Stimulated activated CD4-positive, alpha-beta T cell treated with anti-CD3 and anti-CD28 coated beads, Interleukin-4, amount 100 ng/mL, for 24 hours (primary cell): ENCODE data around the gene SSNA1.

Source experiments
- DNase-seq: peaks from one replicate; pipeline ENCODE4 v3.0.0-alpha.2; 2020

Gene SSNA1

DNA sequence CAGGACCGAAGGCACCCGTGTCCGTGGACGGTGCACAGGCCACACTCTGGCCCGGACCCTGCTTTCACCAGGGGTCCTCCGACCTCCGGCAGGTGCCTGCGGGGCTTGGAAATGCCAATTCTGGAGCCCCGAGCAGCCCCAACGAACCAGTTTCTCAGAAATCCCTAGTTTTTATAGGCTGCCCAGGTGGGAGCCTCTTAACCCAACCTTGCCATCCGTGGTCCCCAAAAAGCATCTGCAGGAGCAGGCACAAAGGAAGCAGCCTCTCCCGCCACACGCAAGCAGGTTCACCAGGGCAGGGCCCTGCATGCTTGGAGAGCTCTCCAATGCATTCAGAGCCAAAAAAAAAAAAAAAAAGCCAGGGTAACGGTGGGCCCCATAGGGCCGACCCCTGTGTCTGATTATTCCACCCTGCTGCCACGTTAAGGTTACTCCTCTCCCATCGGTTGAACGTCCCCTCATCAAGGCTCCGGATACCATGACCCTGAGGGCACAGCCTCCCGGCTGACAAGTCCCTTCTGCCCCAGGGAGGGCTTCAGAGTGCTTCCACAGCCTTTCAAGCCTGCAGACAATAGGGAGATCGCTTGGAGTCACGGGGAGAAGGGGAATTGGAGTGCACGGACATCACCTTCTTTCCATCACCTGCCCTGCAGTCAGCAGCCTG lies 12.9 kb downstream of the SSNA1 start:
- DNase-seq, result no peak

DNA sequence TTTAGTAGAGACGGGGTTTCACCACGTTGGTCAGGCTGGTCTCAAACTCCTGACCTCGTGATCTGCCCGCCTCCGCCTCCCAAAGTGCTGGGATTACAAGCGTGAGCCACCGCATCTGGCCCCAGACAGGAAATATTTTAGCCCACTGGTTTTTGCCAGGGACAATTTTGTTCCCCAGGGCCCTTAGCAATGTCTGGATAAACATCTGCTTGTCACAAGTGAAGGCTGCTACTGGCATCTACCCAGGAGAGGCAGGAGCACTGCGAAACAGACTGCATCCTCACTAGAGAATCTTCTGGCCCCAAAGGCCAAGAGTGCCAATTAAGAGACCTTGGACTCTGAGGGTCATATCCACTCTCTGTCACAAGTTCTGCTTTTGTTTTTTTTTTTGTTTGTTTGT lies 14.5 kb downstream of the SSNA1 start:
- DNase-seq, result no peak

DNA sequence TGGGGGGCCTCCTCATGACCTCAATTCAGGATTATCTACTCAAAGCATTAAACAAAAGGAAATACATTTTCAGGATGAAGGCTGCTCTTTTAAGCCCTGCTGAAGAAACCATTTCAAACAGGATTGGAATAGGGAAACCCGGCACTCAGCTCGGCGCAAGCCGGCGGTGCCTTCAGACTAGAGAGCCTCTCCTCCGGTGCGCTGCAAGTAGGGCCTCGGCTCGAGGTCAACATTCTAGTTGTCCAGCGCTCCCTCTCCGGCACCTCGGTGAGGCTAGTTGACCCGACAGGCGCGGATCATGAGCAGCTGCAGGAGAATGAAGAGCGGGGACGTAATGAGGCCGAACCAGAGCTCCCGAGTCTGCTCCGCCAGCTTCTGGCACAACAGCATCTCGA lies 16.3 kb downstream of the SSNA1 start:
- no peak for DNase-seq

DNA sequence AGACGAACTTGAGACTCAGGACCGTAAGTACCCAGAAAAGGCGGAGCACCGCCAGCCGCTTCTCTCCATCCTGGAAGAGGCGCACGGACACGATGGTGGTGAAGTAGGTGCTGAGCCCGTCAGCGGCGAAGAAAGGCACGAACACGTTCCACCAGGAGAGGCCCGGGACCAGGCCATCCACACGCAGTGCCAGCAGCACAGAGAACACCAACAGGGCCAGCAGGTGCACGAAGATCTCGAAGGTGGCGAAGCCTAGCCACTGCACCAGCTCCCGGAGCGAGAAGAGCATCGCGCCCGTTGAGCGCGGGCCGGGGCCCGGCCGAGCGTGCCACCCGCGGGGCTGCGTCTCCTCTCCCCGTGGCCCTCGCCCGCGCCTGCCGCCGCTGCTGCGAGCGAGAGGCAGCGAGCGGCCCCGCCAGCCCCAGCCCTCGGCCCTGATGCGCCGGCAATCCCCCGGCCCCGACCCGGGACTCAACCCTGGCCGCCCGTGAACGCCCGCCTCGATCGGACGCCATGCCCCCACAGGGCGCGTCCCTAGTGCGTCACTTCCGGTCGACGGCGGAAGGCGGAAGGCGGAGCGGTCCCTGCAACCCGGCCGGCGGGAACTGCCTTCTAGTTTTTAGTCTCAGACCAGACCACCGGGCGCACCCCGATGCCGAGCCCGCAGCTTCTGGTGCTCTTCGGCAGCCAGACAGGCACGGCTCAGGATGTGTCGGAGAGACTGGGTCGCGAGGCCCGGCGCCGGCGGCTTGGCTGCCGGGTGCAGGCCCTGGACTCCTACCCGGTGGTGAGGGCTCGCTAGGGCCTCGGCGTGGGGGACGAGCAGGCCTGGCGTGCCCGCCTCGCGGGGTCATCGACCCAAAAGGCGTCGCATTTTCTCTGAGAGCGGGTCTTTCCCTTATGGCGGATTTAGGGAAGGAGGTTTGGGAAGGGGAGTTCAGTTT lies 16.9 kb downstream of the SSNA1 start, which contains the start of the genes NDOR1 and TMEM203:
NDOR1 (plus strand) TSS at position 575 of the 944 bp plus-strand sequence; CDS start at position 653, 78 bp downstream.
TMEM203 (minus strand) TSS at position 523 of the 944 bp plus-strand sequence; CDS start at position 289, 234 bp downstream.
- peak; percentile 95 for DNase-seq

DNA sequence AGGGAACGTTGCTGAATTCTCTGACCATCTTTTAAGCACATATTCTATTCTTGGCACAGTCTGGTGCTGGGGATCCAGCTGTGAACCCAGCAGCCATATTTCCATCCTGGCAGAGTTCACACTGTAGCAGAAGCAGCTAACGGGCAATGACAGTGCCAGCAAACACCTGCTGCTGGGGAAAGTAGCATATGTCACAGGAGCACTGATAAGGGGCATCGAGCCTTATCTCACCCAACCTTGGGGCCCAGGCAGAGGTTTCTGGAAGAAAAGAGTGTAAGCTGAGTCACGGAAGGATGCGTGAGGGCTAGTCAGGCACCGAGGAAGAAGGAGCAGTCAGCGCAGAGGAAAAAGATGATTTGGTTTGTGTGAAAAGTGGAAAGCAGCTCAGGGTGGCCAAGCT lies 18.1 kb downstream of the SSNA1 start:
- DNase-seq, result no peak

DNA sequence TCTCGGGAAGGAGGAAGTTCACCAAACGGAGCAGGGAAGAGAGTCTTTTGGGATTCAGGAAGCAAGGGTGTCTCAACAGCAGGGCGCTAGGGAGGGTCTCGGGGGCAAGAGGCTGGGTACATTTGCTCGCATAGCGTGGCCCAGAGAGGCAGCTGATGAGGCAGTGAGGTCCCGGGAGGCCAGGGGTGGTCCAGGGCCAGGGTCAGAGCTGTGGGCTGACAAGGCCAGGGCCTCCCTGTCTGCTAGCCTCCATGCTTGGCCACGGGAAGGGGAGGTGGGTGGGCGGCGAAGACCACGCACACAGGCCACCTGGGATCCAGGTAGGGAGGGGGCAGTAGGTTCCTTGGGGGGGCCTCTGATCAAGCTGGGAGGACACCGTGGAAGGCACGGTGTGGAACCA lies 23.1 kb downstream of the SSNA1 start:
- DNase-seq, result no peak

DNA sequence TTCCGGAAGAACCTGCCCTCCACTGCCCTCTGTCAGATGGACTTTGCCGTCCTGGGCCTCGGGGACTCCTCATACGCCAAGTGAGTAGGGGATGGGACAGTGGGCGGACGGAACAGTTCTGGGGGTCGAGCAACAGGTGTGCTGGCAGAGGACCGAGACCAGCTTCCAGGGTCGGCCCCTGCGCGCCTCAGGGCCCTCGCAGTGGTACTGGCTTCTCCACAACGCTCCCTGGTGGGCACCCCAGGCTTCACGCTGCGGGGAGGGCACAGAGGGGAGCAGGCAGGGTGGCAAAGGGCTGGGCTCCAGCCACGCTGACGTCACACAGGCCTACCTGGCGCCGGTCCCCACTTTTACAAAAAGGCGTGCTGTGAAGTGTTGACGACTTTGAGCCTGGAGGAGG lies 24.0 kb downstream of the SSNA1 start:
- no peak for DNase-seq

DNA sequence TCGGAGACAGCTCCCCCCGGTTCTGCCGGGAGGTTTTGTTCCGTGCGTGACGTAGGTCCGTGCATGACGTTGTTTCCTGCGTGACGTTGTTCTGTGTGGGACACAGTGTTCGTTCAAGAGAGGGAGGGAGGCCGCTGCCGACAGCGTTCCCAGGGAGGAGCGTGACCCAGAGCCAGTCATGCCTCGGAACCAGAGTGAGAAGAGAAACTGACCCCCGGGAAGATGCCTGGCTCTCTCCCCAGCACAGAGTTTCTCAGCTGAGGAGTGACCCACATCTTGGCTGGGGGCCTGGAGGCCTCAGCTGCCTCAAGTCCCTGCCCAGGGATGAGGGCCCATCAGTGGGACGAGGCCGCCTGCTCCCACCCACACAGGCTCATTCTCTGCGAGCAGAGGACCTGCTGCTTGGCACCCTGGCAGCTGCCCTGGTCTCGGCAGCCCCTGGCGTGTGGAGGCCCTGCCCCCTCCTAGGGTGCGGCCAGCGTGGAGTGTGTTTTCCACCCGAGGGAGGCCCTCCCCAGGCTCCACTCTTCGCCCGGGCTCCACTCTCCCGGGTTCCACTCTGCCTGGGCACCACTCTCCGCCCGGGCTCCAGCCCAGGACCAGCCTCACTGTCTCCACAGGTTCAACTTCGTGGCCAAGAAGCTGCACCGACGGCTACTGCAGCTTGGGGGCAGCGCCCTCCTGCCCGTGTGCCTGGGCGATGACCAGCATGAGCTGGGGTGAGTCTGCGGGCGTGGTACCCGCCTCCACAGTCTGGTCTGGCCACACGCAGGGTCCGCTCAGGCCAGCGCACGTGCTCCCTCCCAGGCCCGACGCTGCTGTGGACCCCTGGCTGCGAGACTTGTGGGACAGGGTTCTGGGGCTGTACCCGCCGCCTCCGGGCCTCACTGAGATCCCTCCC lies 24.9 kb downstream of the SSNA1 start:
- no peak for DNase-seq

DNA sequence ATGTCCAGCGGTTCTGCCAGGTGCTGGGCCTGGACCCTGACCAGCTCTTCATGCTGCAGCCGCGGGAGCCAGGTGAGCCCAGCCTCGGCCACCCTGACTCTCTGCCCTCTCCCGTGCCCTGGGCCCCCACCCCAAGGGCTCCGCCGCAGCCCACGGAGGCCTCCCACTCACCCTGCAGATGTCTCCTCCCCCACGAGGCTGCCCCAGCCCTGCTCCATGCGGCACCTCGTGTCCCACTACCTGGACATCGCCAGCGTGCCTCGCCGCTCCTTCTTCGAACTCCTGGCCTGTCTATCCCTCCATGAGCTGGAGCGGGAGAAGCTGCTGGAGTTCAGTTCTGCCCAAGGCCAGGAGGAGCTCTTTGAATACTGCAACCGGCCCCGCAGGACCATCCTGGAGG lies 26.1 kb downstream of the SSNA1 start:
- DNase-seq, result no peak

DNA sequence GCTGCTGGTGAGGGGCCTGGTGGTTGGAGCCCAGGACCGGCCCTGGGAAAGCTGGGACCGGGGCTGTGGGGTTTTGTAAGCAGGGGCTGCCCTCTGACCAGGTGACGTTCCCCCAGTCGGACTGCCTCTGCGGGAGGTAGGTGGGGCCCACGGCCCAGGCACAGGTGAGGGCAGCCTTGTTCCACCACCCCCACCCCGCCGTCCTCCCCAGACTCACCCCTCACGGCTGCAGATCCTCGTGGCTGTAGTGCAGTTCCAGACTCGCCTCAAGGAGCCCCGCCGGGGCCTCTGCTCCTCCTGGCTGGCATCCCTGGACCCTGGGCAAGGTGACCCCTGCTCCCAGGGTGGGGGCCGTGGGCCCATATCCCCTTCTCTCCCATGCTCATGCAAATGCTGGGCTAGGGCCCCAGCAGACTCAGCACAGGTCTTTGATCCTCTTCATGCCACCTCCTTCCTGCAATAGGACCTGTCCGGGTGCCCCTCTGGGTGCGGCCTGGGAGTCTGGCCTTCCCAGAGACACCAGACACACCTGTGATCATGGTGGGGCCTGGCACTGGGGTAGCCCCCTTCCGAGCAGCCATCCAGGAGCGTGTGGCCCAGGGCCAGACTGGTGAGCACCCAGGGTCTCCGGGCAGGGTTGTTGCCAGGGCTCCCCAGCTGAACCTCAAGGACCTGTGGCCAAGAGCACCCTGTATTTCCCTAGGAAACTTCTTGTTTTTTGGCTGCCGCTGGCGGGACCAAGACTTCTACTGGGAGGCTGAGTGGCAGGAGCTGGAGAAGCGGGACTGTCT lies 26.9 kb downstream of the SSNA1 start:
- no peak for DNase-seq

DNA sequence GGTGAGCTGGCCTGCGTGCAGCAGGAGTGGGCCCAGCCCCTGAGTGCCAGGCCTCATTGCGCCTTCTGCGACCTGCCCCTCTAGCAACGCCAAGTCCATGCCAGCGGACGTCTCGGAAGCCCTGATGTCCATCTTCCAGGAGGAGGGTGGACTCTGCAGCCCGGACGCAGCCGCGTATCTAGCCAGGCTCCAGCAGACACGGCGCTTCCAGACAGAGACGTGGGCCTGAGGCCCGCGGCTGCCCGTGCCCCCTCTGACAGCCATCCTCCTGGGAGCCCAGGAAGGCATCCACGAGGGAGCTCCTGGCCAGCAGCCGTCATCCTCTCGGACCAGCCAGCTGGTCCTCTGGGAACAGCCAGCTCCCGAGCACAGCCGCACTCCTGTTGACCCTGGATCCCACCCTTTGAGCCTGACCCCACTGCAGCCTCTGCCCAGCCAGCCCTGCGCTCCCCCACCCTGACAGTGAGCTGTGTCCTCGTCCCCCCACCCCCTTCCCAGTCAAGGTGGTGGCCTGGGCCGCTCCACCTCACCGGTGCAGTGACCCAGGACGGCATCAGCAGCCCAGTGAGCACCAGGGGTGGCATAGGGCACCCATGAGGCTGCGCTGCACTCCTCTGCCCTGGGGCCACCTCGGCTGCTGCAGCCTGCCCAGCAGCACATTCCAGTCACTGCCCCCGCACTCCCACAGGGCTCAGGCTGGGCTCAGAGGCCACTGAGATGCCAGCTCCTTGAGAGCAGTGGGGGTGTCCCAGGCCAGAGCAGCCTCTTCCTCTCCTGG lies 27.9 kb downstream of the SSNA1 start:
- no peak for DNase-seq

DNA sequence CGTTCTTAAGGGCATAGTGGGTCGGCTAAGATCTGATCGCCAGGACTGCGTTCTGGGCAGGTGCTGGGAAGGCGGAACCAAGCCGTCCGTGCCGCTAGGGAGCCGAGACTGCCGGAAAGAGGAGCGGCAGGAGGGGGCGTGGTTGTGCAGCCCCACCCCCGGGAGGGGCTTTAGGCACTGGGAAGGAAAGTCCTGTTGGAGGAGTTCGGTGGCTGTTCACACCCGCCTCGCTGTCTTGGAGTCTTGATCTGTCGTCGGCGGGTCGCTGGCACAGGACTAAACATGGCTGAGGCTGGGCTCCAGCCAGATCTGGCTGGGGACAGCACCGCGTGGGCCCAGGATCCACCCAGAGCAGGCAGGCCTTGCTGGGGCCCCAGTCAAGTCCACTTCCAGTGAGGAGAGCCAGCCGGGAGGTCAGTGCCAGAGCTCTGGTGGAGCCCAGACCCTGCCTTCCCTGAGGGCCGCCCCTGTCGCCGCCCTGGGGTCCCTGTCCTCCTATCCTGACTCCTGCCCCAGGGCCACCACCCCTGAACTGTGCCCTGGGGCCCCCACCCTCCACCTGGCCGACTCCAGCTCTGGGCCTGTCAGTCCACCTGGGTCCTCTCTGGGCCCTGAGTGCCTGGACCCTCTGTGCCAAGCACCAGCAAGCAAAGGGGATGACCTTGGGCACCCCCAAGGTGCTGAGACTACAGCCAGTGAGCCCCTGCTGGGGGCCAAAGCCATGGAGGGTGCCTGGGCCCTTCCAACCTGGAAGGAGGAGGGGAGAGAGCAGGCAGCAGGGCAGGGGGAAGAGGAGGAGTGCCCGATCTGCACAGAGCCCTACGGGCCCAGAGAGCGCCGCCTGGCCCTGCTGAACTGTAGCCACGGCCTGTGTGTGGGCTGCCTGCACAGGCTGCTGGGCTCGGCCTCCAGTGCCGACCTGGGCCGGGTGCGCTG lies 29.1 kb downstream of the SSNA1 start:
- no peak for DNase-seq

DNA sequence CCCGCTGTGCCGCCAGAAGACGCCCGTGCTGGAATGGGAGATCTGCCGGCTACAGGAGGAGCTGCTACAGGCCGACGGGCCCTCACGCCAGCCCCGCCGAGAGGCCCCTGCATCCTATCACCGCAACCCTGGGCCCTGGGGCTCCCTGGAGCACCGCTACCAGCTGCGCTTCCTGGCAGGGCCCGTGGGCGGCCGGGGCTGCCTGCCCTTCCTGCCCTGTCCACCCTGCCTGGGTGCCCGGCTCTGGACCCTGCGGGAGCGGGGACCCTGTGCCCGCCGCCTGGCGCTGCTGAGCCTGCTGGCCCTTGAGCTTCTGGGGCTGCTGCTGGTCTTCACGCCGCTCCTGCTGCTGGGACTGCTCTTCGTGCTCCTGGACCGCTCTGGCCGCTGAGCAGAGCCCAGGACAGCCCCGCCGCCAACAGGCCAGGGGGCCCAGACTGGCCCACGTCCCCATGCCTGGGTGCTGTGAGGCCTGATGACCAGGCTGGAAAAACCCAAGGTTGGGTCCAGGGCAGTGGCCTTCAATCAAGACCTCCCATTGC lies 29.8 kb downstream of the SSNA1 start:
- DNase-seq, result no peak

DNA sequence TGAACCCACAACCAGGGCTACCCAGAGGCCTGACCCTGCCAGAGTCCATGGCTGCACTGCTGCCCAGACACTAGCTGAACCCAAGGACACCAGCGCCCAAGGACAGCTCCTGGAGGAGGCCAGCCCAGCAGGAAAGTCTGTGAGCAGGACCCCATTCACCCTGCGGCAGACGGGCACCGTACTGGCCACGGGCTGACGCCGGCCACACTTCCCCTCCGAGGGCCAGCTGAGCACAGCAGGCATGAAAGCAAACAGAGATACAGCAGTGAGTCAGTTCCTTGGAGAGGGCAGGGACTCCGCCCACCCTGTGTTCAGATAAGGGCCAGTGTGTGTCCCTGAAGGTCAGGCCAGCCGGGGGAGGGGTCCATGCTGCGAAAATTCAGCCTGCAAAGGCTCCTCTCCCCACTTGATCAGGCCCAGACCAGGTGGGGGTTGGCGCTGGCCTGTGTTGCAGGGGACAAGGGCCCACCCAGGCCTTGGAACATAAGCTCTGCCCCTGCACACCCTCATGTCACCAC lies 30.3 kb downstream of the SSNA1 start:
- no peak for DNase-seq

DNA sequence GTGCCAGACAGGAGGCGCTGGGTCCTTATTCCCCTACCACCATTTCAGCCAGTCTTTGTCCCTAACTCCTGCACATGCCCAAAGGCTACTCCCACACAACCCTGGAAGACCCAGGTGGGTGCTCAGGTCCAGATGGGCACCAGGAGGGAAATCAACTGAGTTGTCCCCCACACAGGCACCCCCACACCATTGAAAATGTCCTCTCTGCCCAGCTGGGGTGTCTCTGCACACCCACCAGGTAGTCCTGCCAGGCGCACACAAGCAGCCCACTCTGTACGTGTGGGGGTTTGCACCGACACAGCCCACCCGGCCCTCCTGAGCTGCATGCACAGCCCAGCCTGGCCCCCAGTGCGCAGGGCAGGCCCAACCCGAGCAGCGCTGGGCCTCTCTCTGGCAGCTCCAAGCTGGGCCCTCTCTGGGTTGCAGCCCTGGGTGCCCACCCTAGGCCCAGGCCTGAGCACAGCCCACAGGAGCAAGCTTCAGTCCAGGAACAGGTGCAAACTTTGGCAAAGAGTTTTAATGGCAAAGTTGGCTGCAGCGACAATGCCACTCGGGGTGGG lies 31.4 kb downstream of the SSNA1 start:
- no peak for DNase-seq

DNA sequence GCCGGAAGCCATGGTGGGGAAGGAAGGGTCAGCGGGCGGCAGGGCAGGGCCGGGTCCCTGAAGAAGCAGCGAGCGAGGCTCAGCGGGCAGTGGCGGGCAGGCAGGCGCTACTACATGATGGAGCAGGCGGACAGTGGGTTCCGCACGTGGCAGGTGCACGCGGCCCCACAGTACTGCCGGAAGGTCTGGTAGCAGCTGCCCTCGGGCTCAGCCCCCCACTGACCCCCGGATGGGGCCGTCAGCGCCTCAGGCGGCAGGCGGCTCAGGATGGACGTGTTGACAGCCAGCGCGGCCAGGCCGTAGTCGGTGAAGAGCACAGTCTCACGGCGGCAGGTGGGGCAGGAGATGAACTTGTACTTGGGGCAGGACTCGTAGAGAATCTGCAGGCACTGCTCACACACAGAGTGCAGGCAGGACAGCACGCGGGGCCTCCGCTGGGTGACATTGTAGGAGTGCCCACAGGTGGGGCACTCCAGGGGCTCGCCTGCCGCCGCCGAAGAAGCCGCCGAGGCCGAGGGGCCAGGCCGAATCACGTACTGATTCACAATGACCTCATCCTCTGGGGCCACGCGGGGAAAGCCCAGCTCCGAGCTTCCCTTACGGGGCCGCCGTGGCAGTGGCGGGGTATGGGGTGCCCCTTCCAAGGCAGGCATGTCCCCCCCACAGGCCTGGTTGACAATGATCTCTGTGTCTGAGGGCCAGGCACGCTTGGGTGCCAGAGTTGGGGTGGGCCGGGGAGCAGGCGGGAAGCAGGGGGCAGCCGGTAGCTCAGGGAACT lies 32.0 kb downstream of the SSNA1 start:
- DNase-seq, result no peak

DNA sequence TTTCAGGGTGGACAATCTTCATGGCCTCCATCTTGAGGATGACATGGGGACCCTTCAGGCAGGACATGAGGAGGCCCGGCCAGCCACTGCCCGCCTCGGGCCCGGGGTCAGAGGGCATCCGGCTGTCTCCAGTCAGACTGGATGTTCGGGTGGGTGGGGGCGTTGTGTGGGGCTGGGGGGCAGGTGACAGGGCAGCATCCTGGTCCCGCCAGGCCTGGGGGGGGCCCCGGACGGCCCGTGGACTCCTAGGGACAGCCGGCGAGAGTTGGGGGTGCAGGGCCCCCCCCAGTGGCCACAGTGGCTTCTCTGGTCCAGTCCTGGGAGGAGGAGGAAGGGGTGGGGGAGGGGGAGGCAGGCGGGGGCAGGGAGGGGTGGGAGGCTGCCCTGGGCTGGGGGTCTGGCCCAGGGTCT lies 32.6 kb downstream of the SSNA1 start:
- DNase-seq, result no peak

DNA sequence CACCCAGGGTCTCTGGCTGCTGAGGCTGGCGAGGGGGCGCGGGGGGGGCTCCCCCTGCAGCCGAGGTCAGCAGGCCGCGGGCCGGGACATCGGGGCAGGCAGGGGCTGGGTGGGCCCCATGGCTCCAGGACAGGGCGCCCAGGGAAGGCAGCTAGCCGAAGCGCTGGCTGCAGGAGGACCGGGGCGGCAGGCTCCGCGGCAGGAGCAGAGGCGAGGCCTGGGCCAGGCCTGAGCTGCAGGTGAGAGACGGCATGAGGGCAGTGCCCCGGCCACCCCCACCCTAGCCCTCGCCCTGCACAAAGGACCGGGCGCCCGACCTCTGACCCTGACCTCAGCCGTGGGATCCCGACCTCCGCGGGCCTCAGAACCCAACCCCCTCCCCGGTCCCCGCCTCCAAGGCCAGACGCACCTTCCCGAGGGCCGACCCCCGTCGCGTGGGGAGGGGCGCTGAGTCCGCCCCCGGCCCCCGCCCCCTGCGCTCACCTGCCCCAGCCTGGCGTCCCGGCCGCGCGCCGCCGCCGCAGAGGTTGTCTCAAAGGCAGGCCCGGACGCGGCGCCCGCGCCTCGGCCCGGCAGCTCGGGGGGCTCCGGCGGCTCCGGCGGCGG lies 33.1 kb downstream of the SSNA1 start:
- DNase-seq, result no peak
